ENCODE data around the gene LUZP2.

LUZP2 gene

DNA sequence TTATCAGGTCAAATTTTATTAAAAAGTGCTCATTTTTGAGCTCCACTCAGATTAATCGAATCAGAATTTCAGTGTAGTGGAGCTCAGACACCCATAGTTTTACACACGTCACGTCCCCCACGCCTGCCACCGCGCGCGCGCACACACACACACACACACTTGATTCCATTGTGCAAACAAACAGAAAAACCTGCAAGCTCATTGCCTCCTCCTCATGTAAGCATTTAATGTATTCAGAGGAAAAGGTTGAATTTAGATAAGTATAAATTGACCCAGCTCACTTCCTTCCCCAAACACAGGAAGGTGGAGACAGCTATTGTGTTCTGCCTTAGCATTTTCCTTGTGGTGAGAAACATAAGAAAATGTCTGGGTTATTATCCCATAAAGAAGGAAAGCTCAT lies 336.7 kb downstream of the LUZP2 start:
- no peak for TF ChIP-seq ZFX (IDR thresholded peaks at IDR 0.05)
- TF ChIP-seq, protein P1, sequence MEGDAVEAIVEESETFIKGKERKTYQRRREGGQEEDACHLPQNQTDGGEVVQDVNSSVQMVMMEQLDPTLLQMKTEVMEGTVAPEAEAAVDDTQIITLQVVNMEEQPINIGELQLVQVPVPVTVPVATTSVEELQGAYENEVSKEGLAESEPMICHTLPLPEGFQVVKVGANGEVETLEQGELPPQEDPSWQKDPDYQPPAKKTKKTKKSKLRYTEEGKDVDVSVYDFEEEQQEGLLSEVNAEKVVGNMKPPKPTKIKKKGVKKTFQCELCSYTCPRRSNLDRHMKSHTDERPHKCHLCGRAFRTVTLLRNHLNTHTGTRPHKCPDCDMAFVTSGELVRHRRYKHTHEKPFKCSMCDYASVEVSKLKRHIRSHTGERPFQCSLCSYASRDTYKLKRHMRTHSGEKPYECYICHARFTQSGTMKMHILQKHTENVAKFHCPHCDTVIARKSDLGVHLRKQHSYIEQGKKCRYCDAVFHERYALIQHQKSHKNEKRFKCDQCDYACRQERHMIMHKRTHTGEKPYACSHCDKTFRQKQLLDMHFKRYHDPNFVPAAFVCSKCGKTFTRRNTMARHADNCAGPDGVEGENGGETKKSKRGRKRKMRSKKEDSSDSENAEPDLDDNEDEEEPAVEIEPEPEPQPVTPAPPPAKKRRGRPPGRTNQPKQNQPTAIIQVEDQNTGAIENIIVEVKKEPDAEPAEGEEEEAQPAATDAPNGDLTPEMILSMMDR (conservative IDR thresholded peaks at IDR 0.05), result no peak
- no peak overlapping the region for H3K27ac ChIP-seq

DNA sequence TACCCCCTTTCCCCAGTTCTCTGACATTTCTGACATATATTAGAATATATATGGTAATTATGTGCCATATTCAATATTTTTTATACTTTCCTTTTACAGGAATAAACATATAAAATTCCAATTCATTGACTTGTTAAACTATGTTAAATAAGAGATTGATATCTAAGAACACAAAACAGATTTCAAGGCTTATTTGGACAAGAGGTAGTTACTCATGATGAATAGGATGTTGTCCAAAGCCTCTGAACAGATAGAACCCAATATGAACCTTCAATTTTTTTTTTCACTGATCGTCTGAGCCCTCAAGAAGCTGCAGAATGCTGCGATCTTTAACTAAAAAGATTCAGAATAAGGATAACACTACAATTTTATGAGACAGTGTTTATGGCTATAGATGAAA lies 340.3 kb downstream of the LUZP2 start:
- no peak for TF ChIP-seq ZFX (IDR thresholded peaks at IDR 0.05)
- TF ChIP-seq, protein P1 (conservative IDR thresholded peaks at IDR 0.05), result no peak

DNA sequence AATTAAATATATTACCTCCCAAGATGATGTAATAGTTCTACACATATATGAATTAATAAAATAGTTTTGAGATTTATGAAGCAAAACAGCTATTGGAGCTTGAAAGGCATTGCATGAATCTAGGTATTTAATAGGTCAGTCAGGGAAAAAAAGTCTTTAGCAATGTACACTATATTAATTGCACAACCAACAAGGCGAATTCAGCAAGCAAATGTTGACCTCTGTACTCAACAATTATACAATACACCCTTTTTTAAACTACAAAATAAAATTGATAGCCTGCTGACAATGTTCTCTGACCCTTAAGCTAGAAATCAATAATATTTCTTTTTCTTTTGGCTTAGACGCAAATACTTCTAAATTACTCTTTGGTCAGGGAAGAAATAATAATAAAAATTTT lies 345.5 kb downstream of the LUZP2 start:
- TF ChIP-seq, protein P1 (conservative IDR thresholded peaks at IDR 0.05), result no peak
- TF ChIP-seq ZFX (IDR thresholded peaks at IDR 0.05), result no peak
- H3K27ac ChIP-seq, result no peak overlapping the region

More for the DNA sequence above, 340.3 kb downstream of the LUZP2 start:
- H3K27ac ChIP-seq, result no peak overlapping the region

DNA sequence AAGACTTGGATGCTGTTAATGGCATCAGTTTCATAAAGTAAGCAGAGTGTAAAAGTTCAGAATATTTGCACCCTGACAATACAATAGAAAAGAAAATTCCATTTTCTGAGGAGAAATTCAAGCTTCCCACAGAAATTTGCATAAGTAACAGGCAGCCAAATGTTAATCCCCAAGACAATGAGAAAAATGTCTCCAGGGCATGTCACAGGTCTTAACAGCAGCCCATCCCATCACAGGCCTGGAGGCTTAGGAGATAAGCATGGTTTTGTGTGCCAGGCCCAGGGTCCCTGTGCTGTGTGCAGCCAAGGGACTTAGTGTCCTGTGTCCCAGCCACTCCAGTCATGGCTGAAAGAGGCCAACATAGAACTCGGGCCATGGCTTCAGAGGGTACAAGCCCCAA lies 347.6 kb downstream of the LUZP2 start:
- no peak overlapping the region for H3K27ac ChIP-seq
- no peak for TF ChIP-seq ZFX (IDR thresholded peaks at IDR 0.05)
- TF ChIP-seq, protein P1 (conservative IDR thresholded peaks at IDR 0.05), result no peak

DNA sequence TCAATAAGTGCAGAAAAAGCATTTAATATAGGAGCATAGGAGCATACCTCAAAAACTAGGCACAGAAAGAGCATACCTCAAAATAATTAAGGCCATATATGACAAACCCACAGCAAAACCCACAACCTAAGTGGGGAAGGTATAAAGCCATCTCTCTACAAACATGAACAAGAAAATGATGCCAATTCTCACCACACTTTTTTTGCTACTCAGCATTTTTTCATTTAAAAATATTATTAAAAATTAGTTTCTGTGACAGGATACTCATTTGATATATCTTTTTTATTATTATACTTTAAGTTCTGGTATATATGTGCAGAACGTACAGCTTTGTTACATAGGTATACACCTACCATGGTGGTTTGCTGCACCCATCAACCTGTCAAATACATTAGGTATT lies 352.0 kb downstream of the LUZP2 start:
- TF ChIP-seq, protein P1 (conservative IDR thresholded peaks at IDR 0.05), result no peak
- TF ChIP-seq ZFX (IDR thresholded peaks at IDR 0.05), result no peak
- H3K27ac ChIP-seq, result no peak overlapping the region

DNA sequence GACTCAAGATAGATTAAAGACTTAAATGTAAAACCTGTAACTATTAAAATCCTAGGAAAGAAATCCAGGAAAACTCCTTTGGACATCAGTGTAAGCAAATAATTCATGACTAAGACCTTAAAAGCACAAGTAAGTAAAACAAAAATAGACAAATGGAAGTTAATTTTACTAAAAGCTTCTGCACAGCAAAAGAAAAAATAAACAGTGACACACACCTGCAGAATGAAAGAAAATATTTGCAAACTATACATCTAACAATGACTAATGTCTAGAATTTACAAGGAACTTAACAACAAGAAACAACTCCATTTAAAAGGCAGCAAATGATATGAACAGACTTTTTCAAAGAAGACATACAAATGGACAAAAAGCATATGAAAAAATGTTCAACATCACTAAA lies 359.1 kb downstream of the LUZP2 start:
- no peak overlapping the region for H3K27ac ChIP-seq
- TF ChIP-seq, protein P1 (conservative IDR thresholded peaks at IDR 0.05), result no peak
- TF ChIP-seq ZFX (IDR thresholded peaks at IDR 0.05), result no peak

DNA sequence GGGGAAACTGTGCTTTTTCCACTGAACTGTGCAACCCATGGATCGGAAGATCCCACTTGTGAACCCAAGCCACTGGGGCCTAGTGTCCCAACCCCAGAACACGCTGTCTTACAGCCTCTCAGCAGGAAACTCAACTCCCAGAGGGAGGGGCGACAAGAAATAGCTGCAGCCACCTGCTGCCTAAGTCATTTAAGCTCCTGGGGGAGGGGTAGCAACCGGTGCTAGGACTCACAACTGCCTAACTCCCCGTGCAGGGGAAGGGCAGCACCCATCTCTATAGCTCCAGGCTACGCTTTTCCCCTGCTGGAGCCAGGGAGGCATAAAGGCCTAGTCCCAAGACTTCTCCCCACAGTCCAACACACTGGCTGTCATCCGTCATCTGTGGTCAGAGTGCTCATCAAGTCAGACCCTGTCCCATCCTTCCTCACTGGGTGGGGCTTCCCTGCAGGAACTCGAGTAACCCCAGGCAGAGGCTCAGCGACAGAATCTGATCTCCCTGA lies 363.0 kb downstream of the LUZP2 start:
- no peak overlapping the region for H3K27ac ChIP-seq
- no peak for TF ChIP-seq ZFX (IDR thresholded peaks at IDR 0.05)
- TF ChIP-seq, protein P1 (conservative IDR thresholded peaks at IDR 0.05), result no peak
